Mucosa of gallbladder (tissue), 1 donor: ENCODE data around the gene CPO. TPM values are rescaled to one million over a fixed set of nuclear protein-coding genes. Genes with fewer than 3 reads are reported as not detected.
"Not testable (repeated sequence)": the region's sequence is repeated elsewhere in the genome, so short reads cannot be mapped to it uniquely, and the experiment has no call there.

Experiments
- DNase-seq: peaks from one replicate; pipeline ENCODE4 v3.0.0-alpha.2; 2020; ENCODE audit warnings: low spot score
- total RNA-seq: library from RNA; stranded (reverse); gene quantifications from one replicate; pipeline ENCODE4 v1.2.1, GENCODE V29; 2021
- donor health status: DM: no; HTN: no; CAD: no.

The CPO gene, protein sequence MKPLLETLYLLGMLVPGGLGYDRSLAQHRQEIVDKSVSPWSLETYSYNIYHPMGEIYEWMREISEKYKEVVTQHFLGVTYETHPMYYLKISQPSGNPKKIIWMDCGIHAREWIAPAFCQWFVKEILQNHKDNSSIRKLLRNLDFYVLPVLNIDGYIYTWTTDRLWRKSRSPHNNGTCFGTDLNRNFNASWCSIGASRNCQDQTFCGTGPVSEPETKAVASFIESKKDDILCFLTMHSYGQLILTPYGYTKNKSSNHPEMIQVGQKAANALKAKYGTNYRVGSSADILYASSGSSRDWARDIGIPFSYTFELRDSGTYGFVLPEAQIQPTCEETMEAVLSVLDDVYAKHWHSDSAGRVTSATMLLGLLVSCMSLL
- 0.23 TPM for total RNA-seq

GRCh38 chr2:206939340-206939739 is at the start of gene CPO:
Gene CPO, plus strand, starts transcription at chr2:206939518. Its CDS starts 82 bp downstream, at chr2:206939600.
- no peak for DNase-seq

GRCh38 chr2:206890179-206890578 is 49.1 kb upstream of the CPO start:
- no peak for DNase-seq

- no peak for DNase-seq
Observed at GRCh38 chr2:206890926-206891325, 48.4 kb upstream of the CPO start.

DNA sequence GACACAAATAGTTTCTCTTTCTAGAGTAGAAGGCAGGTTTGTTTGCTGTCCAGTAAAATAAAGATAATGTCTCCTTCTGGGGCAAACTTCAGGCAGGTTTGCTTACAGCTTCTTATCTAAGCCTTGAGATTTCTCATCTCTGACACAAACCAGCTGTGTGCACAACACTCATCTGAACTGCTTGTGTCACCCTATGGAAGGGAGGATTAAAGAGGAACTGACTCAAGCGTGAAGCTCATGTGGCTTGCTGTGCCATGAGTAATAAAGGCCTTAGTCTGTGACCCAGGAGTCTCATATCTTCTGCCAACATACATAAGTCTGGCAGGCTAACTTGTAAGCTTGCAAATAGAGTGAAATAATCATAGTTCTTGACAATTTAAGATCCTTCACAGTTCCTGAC is 24.2 kb upstream of the CPO start:
- no peak for DNase-seq

DNA sequence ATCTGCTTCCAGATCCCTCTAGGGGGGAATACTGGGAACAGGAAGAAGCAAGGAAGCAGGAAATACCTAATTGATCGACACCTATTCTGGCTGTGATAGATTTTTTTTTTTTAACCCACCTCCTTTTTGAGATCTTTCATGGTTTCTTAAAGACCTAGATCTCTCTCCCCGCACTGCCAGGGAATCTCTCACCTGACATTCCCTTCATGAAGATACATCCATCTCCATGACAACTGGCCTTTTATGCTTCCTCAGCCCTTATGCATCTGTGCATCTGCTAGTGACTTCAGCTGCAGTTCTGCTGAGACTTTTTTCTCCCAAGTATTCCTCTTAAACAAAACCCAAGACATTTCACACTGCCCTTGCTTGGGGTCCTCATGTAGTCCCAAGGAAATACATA is 21.1 kb upstream of the CPO start:
- DNase-seq = no peak

- DNase-seq = no peak
Observed at GRCh38 chr2:206920310-206920709, 19.0 kb upstream of the CPO start.

DNA sequence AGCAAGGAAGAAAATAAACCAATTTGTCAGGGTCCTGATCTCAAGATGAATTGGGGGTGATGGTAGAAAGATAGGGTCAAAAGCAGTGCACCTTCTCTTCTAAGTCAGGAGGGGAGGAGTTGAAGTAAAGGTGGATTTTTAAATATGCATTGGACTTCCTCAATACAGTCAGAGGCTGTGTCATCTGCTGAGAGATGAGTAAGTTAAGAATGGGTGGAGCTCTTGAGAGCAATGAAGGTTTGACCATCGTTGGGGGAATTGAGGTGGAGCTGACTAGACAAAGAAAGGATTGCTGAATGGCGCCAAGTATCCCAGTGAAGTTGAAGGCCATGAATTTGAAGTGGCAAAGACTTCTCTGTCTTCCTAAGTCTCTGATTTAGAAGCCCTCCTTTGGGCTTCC is 18.4 kb upstream of the CPO start:
- no peak for DNase-seq

- DNase-seq = no peak
Observed at GRCh38 chr2:206921529-206921928, 17.8 kb upstream of the CPO start.

DNA sequence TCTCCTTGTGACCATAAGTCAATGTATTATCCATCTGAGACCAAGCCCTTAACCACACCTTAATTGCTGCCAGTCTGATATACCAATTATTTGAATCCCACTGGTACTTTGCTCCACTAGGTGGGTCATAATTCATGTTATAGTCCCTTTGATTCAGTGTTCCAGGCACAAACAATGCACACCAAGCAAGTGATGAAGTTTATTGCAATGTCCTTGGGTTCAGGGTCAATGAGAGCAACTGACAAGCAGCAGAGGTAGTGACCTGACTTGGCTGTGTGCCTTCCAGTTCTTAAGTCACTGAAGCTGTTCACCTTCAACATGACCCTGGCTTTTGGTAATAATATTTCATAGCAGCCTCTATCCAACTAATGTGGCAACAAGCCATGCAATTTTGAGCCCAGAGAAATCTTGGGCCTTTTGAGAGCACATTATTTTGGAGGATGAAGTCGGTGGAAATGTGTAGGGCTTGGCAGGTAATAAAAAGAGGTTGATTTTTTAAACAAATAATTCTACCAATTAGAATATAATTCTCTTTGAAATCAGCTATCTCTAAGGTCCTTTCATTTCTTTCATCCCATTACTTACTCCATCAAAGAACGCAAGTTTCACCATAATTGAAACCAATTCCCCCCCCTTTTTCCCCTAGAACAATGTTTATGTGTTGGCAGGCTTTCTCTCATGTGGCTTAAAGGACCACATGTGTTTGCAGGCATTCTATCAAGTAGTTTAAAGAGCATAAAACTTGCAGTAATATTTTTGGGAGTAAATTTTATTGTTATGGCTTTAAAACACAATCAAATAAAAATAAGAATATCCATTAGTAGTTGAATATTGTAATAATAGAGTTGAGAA is 3.1 kb upstream of the CPO start:
- no peak for DNase-seq

DNA sequence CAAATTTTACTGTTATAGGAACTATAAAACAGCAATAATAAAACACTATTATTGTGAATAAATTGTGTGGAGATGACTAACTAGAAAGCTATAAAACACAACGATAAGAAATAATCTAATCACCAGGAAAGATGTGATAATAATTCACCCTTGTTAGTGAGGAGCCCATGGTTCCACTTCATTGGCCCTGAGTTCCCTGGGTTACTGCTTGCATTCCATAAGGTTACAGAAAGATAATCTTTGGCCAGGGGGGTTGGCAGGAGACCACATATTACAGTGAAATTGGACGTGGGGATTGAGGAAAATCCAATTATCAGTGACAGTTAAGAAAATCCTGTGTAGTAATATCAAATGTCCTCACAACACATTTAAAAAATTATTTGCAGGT is 2.5 kb upstream of the CPO start:
- DNase-seq = no peak

DNA sequence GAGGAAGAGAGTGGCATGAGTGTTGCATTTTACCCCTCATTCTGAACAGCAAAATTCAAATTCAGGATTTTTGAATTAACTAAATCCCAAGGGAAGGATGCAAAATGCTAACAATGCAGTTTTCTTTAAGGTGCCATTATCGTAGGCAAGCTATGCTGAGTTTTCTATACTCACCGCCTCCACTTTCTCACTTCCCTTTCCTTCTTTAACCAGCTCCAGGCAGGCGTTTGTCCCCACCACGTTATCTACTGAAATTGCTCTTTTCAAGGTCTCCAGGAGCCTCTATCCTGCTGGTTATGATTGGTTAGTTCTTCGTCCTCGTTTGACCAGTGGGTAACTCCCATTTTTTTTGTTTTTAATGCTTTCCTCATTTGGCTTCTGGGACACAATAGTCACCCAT is 1.8 kb upstream of the CPO start:
- no peak for DNase-seq

DNA sequence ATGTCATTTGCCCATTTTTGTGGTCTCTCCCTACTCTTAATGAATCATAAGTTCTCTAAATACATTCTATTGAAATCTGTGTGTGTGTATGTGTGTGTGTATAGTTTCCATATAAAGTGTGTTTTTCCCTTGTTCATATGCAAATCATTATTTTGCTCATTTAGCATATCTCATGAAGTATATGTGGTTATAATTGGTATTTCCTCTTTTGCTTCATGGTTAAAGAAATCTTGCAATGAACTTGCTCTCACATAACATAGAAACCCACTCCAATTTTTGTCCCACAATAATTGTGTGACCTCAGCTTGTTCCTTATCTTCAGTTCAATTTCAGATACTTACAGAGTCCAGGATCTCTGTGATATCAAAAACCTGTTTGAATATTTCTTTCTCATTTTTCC is 1.2 kb downstream of the CPO start:
- DNase-seq = no peak

DNA sequence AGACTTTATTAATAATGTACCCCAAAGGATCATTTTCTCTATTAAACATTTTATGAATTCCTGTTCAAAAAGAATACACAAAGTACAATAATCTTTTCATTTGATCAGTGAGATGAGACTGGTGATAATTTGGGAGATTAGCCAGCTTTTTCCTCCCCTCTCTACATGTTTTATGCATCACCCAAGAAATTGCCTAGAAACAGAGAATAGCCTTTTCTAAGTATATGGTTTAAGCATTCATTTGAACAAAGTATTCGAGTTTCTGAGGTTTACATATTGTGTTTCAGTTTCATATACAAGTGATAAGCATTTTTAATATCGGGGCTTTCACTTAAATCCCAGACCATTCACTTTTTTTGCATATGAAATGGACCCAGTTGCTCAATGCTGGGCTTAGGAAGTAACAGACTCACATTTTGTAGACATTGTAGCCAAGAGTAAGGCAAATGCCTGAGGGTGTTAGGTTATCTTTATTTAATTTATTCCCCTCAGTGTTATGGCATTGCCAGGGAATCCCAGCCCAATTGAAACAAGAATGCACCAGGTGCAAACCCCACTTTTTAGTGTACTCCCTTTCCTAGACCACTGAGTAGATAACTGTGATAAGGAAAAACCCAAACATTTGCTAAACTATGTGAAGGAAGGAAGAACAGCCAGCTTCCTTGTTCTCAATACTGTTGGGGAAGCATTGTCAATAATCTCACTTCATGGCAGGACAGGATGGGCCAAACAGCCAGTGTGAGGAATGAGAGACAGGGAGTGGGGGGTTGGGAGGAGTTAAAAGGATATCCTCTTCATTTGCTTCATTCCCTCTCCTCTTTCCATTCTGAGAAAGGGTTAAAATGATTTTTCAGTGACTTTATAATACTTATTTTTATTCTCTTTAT is 3.5 kb downstream of the CPO start:
- DNase-seq = no peak

- not testable (repeated sequence) for DNase-seq
Observed at GRCh38 chr2:206953404-206953803, 14.1 kb downstream of the CPO start.

DNA sequence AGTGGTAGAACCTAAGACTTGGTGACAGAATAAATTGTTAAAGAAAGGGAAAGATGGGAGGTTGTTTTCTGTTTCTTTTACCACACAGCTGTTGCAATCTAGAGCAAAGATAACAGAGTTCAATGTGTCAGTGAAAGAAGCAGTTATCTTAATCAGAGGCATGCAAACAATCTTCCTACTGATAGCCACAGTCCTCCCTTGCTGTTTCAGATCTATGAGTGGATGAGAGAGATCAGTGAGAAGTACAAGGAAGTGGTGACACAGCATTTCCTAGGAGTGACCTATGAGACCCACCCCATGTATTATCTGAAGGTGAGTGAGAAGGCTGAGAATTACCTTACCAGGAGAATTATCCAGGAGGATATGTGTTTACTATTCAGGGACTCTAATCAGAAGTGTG is 15.9 kb downstream of the CPO start:
- DNase-seq = no peak

DNA sequence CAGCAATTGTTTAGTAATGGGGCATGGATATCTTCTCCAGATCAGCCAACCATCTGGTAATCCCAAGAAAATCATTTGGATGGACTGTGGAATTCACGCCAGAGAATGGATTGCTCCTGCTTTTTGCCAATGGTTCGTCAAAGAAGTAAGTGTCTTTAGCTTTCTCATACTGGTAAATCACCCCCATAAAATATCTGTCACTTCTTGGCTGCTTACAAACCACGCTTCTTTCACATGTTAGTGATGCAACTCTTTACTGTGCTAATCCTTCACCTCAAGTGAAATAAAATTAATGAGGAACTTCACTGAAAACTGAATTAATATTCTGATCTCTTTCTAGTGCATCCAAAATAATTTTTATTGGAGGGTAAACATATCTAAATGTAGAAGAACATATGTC is 18.9 kb downstream of the CPO start:
- no peak for DNase-seq

- no peak for DNase-seq
Observed at GRCh38 chr2:206962966-206963365, 23.6 kb downstream of the CPO start.

DNA sequence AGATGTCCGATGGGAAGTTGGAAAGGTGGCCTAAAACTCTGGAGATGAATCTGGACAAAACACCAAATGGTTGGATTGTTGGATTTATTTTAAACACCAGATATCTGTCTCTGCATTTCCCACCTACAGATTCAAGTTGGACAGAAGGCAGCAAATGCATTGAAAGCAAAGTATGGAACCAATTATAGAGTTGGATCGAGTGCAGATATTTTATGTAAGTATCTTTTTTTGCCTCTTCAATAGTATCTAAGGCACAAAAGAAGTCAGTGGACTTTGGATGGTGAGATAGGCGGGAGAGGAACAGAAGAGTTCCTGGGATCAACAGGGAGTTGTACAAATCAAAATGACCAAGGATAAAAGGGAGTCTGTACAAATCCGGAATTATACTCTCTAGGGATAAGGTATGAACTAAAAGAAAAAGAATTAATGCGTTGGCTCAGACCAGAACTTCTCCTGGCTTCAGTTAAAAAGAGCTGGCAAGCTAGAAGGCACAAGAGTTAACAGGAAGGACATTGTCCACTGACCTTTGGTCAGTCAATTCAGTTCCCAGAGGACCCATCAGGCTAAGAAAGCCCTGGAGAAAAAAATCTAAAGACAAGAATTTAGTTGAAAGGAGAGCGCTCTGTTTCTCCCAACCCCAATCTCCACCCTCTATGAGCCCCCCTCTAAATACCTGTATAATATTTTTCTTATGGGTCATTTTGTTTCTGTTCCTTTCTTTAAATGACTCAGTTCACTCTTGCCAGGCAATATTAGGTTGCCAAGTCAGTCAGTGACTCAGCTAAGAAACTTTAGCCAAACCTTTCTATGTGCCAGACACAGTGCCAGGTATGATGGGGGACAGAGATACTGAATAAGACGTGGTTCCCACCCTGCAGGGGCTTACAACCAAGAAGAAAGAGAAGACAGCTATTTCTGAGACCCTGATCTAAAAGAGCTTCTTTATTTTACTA is 29.1 kb downstream of the CPO start:
- no peak for DNase-seq

DNA sequence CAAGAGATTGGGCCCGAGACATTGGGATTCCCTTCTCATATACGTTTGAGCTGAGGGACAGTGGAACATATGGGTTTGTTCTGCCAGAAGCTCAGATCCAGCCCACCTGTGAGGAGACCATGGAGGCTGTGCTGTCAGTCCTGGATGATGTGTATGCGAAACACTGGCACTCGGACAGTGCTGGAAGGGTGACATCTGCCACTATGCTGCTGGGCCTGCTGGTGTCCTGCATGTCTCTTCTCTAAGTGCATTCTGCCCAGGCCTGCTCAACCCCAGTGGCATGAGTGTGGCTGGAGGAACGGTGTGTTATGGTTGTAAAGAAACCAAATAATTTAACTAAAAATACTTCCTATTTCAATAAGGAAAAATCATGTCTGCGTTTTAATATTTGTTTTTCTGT is 29.9 kb downstream of the CPO start:
- DNase-seq = no peak

- no peak for DNase-seq
Observed at GRCh38 chr2:206970589-206971360, 31.5 kb downstream of the CPO start.
